ENCODE data around the gene C11orf91. TPM values are rescaled to one million over a fixed set of nuclear protein-coding genes. Genes with fewer than 3 reads are reported as not detected.
A peak's percentile ranks its signal among the peaks of the same experiment; 100 is the strongest.

The C11orf91 gene
- total and polyA plus RNA-seq, 2 of the 4 experiments (the other 2 are of a cell fraction): 0.10 TPM; not detected in 1

DNA sequence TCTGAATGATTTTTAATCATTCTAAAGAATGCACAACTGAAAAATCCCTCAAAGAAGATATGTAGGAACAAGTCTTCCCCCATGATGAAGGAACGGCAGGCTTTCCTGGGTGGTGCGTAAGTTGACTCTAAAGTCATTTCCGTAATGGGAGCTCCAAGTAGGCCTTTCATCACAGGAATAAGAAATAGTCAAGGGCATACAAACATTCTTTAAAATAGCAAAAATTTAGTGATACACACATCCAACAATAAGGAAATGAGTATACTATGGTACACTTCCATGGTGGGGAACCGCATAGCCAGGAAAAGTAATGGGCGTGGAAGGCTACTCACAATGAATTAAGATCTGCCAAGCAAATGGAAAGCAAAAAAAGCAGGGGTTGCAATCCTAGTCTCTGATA is 24.9 kb upstream of the C11orf91 start:
- ChIA-PET CTCF (no interaction called here), POLR2A (ENCODE audit: unreplicated experiment) (no interaction called here)
- Histone ChIP-seq H4K20me1 (ENCODE audit: insufficient read depth, low read length) (peaks cover 61% of the 10 kb centered on the region), H2AK9ac (replicated peaks; ENCODE audit: low read depth, low read length, poor library complexity) (no peak overlapping the region), H2BK5ac (ENCODE audit: low read depth, low read length, poor library complexity, severe bottlenecking) (peak overlapping the region; percentile 43), H3K4ac (ENCODE audit: low read depth, low read length) (no peak overlapping the region), H3K4me1 (ENCODE audit: control insufficient read depth, insufficient read depth, low read length) (peaks cover 37% of the 10 kb centered on the region), H3K18ac (ENCODE audit: low read depth, low read length) (no peak overlapping the region), H3K23ac (ENCODE audit: low read depth, low read length) (peak overlapping the region; percentile 18; the same call in 1 of the 2 replicates), H3K36me3 (ENCODE audit: control insufficient read depth, insufficient read depth, low read length) (peaks cover 16% of the 10 kb centered on the region), H3K56ac (ENCODE audit: extremely low read depth, insufficient read depth, low read length) (no peak overlapping the region), H3K9me1 (ENCODE audit: insufficient read depth, low read length) (peaks cover 34% of the 10 kb centered on the region), H4K5ac (ENCODE audit: low read depth, low read length) (no peak overlapping the region), H3K4me3 (ENCODE audit: insufficient read depth, low read depth, low read length) (no peak overlapping the region), H2BK15ac (ENCODE audit: low read depth, low read length) (no peak overlapping the region), H3K4me2 (ENCODE audit: low read depth, low read length) (0 out of 2 replicates have a peak overlapping the region, but pooled peaks have one; percentile 10), H3K79me1 (ENCODE audit: low read depth in 1 of 2, low read length in 2 of 2) (peaks cover 9 to 53% of the 10 kb centered on the region in 2 experiments; a peak in 3 of 4 replicates), H2AK5ac (ENCODE audit: low read depth, low read length) (no peak overlapping the region), H2BK120ac (ENCODE audit: low read depth, low read length) (no peak overlapping the region), H3K9ac (ENCODE audit: low read depth, low read length) (no peak overlapping the region), H3K14ac (replicated peaks; ENCODE audit: low read depth, low read length) (no peak overlapping the region), H2BK20ac (ENCODE audit: low read depth, low read length) (no peak overlapping the region; the same call in 1 of the 2 replicates), H4K91ac (ENCODE audit: insufficient read depth, low read depth, low read length) (no peak overlapping the region), H3K27ac (ENCODE audit: insufficient read depth, low read length) (no peak overlapping the region), H2AFZ (replicated peaks; ENCODE audit: low read length, poor library complexity) (no peak overlapping the region), H4K8ac (ENCODE audit: low read depth in 2 of 2, low read length in 2 of 2) (peak overlapping the region in 1 of 2 experiments; percentile 33; a peak in 1 of 4 replicates), H3K9me3 (ENCODE audit: control insufficient read depth, insufficient read depth, low read length) (no peaks in the 10 kb centered on the region), H3K27me3 (ENCODE audit: control insufficient read depth, insufficient read depth, low read length) (no peaks in the 10 kb centered on the region)
- dilution Hi-C loops (cut with HindIII; ENCODE audit: low sequenced_read_pairs, unreplicated experiment): no loop called here
- BruUV-seq (replicated peaks): no TSS peak
- in situ Hi-C loops (cut with MboI; ENCODE audit: low sequenced_read_pairs): no loop called here
- intact Hi-C loops (cut with micrococcal nuclease): no loop called here
- ATAC-seq (ENCODE audit: low read depth) (no peak), DNase-seq (no peak)
- TF ChIP-seq CHD1 (IDR thresholded peaks at IDR 0.05; ENCODE audit: low read depth, low read length): no peak
- TF ChIP-seq SMC3 (IDR thresholded peaks at IDR 0.05; ENCODE audit: low read depth, low read length): no peak
- no peak for TF ChIP-seq MAZ (IDR thresholded peaks at IDR 0.05; ENCODE audit: borderline replicate concordance, low read depth, low read length)
- TF ChIP-seq RFX5 (IDR thresholded peaks at IDR 0.05; ENCODE audit: low read depth, low read length): no peak
- TF ChIP-seq, protein P1, sequence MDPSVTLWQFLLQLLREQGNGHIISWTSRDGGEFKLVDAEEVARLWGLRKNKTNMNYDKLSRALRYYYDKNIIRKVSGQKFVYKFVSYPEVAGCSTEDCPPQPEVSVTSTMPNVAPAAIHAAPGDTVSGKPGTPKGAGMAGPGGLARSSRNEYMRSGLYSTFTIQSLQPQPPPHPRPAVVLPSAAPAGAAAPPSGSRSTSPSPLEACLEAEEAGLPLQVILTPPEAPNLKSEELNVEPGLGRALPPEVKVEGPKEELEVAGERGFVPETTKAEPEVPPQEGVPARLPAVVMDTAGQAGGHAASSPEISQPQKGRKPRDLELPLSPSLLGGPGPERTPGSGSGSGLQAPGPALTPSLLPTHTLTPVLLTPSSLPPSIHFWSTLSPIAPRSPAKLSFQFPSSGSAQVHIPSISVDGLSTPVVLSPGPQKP (IDR thresholded peaks at IDR 0.05; ENCODE audit: borderline replicate concordance, low read depth, low read length): no peak
- no peak for TF ChIP-seq FOS (IDR thresholded peaks at IDR 0.05; ENCODE audit: low read depth, low read length)
- TF ChIP-seq RCOR1 (IDR thresholded peaks at IDR 0.05; ENCODE audit: insufficient replicate concordance, low read length): no peak
- no peak for TF ChIP-seq MAFK (IDR thresholded peaks at IDR 0.05; ENCODE audit: low read depth, low read length)
- TF ChIP-seq, protein P2, sequence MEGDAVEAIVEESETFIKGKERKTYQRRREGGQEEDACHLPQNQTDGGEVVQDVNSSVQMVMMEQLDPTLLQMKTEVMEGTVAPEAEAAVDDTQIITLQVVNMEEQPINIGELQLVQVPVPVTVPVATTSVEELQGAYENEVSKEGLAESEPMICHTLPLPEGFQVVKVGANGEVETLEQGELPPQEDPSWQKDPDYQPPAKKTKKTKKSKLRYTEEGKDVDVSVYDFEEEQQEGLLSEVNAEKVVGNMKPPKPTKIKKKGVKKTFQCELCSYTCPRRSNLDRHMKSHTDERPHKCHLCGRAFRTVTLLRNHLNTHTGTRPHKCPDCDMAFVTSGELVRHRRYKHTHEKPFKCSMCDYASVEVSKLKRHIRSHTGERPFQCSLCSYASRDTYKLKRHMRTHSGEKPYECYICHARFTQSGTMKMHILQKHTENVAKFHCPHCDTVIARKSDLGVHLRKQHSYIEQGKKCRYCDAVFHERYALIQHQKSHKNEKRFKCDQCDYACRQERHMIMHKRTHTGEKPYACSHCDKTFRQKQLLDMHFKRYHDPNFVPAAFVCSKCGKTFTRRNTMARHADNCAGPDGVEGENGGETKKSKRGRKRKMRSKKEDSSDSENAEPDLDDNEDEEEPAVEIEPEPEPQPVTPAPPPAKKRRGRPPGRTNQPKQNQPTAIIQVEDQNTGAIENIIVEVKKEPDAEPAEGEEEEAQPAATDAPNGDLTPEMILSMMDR (conservative IDR thresholded peaks at IDR 0.05; ENCODE audit: low read depth, low read length): no peak
- TF ChIP-seq, protein P3, sequence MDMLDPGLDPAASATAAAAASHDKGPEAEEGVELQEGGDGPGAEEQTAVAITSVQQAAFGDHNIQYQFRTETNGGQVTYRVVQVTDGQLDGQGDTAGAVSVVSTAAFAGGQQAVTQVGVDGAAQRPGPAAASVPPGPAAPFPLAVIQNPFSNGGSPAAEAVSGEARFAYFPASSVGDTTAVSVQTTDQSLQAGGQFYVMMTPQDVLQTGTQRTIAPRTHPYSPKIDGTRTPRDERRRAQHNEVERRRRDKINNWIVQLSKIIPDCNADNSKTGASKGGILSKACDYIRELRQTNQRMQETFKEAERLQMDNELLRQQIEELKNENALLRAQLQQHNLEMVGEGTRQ (IDR thresholded peaks at IDR 0.05; ENCODE audit: low read depth, low read length): no peak
- TF ChIP-seq BHLHE40 (IDR thresholded peaks at IDR 0.05; ENCODE audit: low read depth, low read length): no peak
- no peak for TF ChIP-seq RAD21 (IDR thresholded peaks at IDR 0.05; ENCODE audit: low read length)
- no peak for TF ChIP-seq NFE2L2 (IDR thresholded peaks at IDR 0.05; ENCODE audit: low read depth, low read length)
- TF ChIP-seq MXI1 (IDR thresholded peaks at IDR 0.05; ENCODE audit: borderline replicate concordance, low read depth, low read length): no peak
- TF ChIP-seq CEBPB (IDR thresholded peaks at IDR 0.05; ENCODE audit: low read depth, low read length): no peak
- TF ChIP-seq POLR2A (IDR thresholded peaks at IDR 0.05; ENCODE audit: low read depth, low read length): no peak
- WGBS, 2 experiments (ENCODE audit: extremely low coverage in 2 of 2, insufficient read length in 1 of 2): no CpG with 5 or more reads among the region's 5 CpGs

Data from IMR-90 (cell line).